ENCODE data around the gene CNTN4. TPM values are rescaled to one million over a fixed set of nuclear protein-coding genes. Genes with fewer than 3 reads are reported as not detected.

The CNTN4 gene
- total RNA-seq, 1 donor from 2014 or later, result 37.5 TPM

DNA sequence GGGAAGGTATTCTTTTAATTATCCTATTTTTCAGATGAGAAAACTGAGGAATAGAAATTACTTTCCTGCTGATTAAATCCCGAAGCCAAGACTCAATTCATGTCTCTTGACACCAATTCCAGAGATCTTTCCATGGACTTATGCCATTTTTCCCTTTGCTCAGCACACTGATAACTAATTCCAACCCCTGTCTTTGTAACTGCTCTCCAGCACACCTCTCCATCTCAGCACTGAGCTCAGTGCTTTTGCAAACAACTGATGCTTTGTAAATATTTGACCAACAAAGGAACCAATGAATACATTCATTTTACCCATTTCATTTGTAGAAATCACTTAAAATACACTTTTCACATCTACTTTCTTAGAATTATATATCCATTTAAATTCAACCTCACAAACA lies 762.5 kb downstream of the CNTN4 start:
- no peak for DNase-seq (ENCODE audit: low spot score in 2 of 2)
- H3K36me3 ChIP-seq, result no peaks in the 10 kb centered on the region
- no peaks in the 10 kb centered on the region for H3K4me1 ChIP-seq
- TF ChIP-seq CTCF (IDR thresholded peaks at IDR 0.05), result no peak
- intact Hi-C loops (cut with DNase I), result no loop called here
- H3K27ac ChIP-seq, result no peak overlapping the region
- no peaks in the 10 kb centered on the region for H3K9me3 ChIP-seq
- H3K27me3 ChIP-seq, result no peaks in the 10 kb centered on the region
- H3K4me3 ChIP-seq, result no peak overlapping the region

GRCh38 chr3:2861920-2862319 lies 763.3 kb downstream of the CNTN4 start:
- no peaks in the 10 kb centered on the region for H3K27me3 ChIP-seq
- no peaks in the 10 kb centered on the region for H3K9me3 ChIP-seq
- H3K4me1 ChIP-seq, result no peaks in the 10 kb centered on the region
- TF ChIP-seq CTCF (IDR thresholded peaks at IDR 0.05), result no peak
- H3K27ac ChIP-seq, result no peak overlapping the region
- DNase-seq (ENCODE audit: low spot score in 2 of 2), result no peak
- intact Hi-C loops (cut with DNase I), result no loop called here
- no peaks in the 10 kb centered on the region for H3K36me3 ChIP-seq
- no peak overlapping the region for H3K4me3 ChIP-seq

- no peaks in the 10 kb centered on the region for H3K9me3 ChIP-seq
- H3K4me3 ChIP-seq, result no peak overlapping the region
- H3K4me1 ChIP-seq, result no peaks in the 10 kb centered on the region
- H3K27ac ChIP-seq, result no peak overlapping the region
- intact Hi-C loops (cut with DNase I), result no loop called here
- no peak for TF ChIP-seq CTCF (IDR thresholded peaks at IDR 0.05)
- H3K27me3 ChIP-seq, result no peaks in the 10 kb centered on the region
- DNase-seq (ENCODE audit: low spot score in 2 of 2), result no peak
- H3K36me3 ChIP-seq, result no peaks in the 10 kb centered on the region
Measured at GRCh38 chr3:2862366-2862765, 763.7 kb downstream of the CNTN4 start.

DNA sequence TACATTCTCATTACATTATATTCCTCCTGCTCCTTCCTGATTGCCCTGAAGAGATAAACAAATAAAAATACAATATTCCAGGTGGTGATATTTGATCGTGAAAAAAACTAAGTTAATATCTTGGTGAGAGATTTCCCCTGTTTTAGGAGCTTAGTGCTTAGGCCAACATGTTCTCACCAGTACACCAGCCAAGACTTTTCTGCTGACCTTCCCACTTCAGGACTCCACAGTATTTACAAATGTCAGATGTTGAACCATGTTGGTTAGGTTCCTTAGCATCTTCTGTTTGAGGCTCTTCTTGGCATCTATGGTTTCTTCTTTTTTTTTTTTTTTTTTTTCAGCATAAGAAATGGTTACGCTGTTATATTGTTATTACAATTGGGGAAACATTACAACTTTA lies 764.5 kb downstream of the CNTN4 start:
- TF ChIP-seq CTCF (IDR thresholded peaks at IDR 0.05), result no peak
- intact Hi-C loops (cut with DNase I), result no loop called here
- DNase-seq (ENCODE audit: low spot score in 2 of 2), result no peak
- Histone ChIP-seq H3K4me1 (no peaks in the 10 kb centered on the region), H3K27me3 (no peaks in the 10 kb centered on the region), H3K36me3 (no peaks in the 10 kb centered on the region), H3K4me3 (no peak overlapping the region), H3K9me3 (no peaks in the 10 kb centered on the region), H3K27ac (no peak overlapping the region)

DNA sequence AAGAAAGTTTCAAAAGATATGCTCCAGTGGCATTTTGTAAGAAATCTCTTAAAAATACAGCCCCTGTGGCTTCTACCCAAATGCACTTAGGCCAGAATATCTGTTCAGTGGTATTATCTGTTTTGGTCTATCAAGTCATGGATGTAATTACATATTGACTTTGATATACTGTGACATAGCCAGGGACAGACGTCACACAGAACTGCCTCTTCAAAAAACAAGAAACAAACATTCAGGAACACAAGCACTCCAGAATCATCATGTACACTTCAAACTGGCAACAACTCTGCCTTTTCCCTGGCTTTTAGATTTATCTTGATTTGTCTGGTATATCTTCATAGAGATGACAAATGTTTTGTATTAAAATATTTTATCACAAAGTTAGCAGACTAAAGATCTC lies 771.2 kb downstream of the CNTN4 start:
- no peaks in the 10 kb centered on the region for H3K9me3 ChIP-seq
- H3K4me1 ChIP-seq, result peaks cover 0 to 5% of the 10 kb centered on the region in 2 donors
- intact Hi-C loops (cut with DNase I), result no loop called here
- no peak overlapping the region for H3K4me3 ChIP-seq
- no peak for TF ChIP-seq CTCF (IDR thresholded peaks at IDR 0.05)
- DNase-seq (ENCODE audit: low spot score in 2 of 2), result no peak
- no peaks in the 10 kb centered on the region for H3K27me3 ChIP-seq
- H3K36me3 ChIP-seq, result no peaks in the 10 kb centered on the region
- H3K27ac ChIP-seq, result no peak overlapping the region

GRCh38 chr3:2870724-2871333 lies 772.2 kb downstream of the CNTN4 start:
- Histone ChIP-seq H3K36me3 (no peaks in the 10 kb centered on the region), H3K27ac (no peak overlapping the region), H3K27me3 (no peaks in the 10 kb centered on the region), H3K4me3 (no peak overlapping the region), H3K9me3 (no peaks in the 10 kb centered on the region), H3K4me1 (peaks cover 0 to 5% of the 10 kb centered on the region in 2 donors)
- no peak for DNase-seq (ENCODE audit: low spot score in 2 of 2)
- TF ChIP-seq CTCF (IDR thresholded peaks at IDR 0.05), result no peak
- intact Hi-C loops (cut with DNase I), result no loop called here
